ENCODE data around the gene ADGRV1.

GRCh38 chr5:91123901-91124300 lies 565.3 kb downstream of the ADGRV1 start:
- TF ChIP-seq CTCF (conservative IDR thresholded peaks at IDR 0.05; ENCODE audit: low read length): no peak
- TF ChIP-seq EZH2phosphoT487 (IDR thresholded peaks at IDR 0.05; ENCODE audit: borderline replicate concordance, low read depth, low read length): no peak
